Adrenal gland (tissue), 12 donors: ENCODE data around the gene MINDY2. TPM values are rescaled to one million over a fixed set of nuclear protein-coding genes. Genes with fewer than 3 reads are reported as not detected.

Experiments
- DNase-seq, 7 donors: peaks; one replicate each; pipeline ENCODE4 v3.0.0-alpha.2; 2019 to 2020
- H3K27ac ChIP-seq, 5 donors: fragments of 200-600 bp; sonication (generic) in 4 of 5; 1 replicate in 3 of 5; 2 replicates in 2 of 5; pipeline versions ENCODE4 v1.5.1 to v1.8.0; 2016 to 2020; ENCODE audit warnings: mild to moderate bottlenecking in 1 of 5
- H3K27me3 ChIP-seq: fragments of 200-600 bp; 2 replicates; pipeline ENCODE4 v1.8.0; 2021
- H3K36me3 ChIP-seq, 2 donors: fragments of 200-600 bp; replicated peaks in 1 of 2; 1 replicate in 1 of 2; 2 replicates in 1 of 2; pipeline versions ENCODE4 v1.5.1 to v1.8.0; 2018 to 2022
- H3K4me1 ChIP-seq, 2 donors: fragments of 200-600 bp; replicated peaks in 1 of 2; 1 replicate in 1 of 2; 2 replicates in 1 of 2; pipeline versions ENCODE4 v1.5.1 to v1.8.0; 2018 to 2021
- H3K4me3 ChIP-seq, 4 donors: fragments of 200-600 bp; sonication (generic) in 3 of 4; one replicate each; pipeline ENCODE4 v1.5.1; 2016 to 2018
- H3K9me3 ChIP-seq, 3 donors: fragments of 200-600 bp; sonication (generic) in 1 of 3; replicated peaks in 1 of 3; 1 replicate in 2 of 3; 2 replicates in 1 of 3; pipeline versions ENCODE4 v1.5.1 to v1.8.0; 2016 to 2021
- POLR2A ChIP-seq, 2 donors: fragments of 450-650 bp; IDR thresholded peaks; one replicate each; pipeline ENCODE4 v1.6.1; 2017; ENCODE audit warnings: antibody characterized with exemption in 2 of 2, mild to moderate bottlenecking in 2 of 2, moderate library complexity in 1 of 2
- WGBS, 4 donors: extraction: QIAGEN DNeasy Blood & Tissue Kit in 2 of 4; methylation state at CpG; one replicate each; pipeline versions ENCODE4 v1.1.5 to v1.1.7; 2013 to 2017; 5-methylcytosine and 5-hydroxymethylcytosine counted together
- intact Hi-C, 2 donors: fragments of 100-400 bp; cut with DNase I; formaldehyde crosslinking; loops; one replicate each; pipeline versions ENCODE4 v1.14.1 to v1.15.0; 2022 to 2023
- polyA plus RNA-seq, 3 donors: library from polyadenylated mRNA; stranded (reverse); fragments of 200-250 nt in 2 of 3; fragments of 350-450 nt in 1 of 3; fragmentation: Illumina TruSeq in 1 of 3; extraction: RNeasy Lipid Tissue Mini Kit (QIAGEN cat#74804) in 1 of 3; gene quantifications; one replicate each; pipeline ENCODE4 v1.2.3, GENCODE V29; 2013 to 2014
- total RNA-seq, 9 donors: library from RNA; depleted of rRNA in 4 of 9; stranded (reverse); fragments of >200 nt in 4 of 9; fragments of 120-200 nt in 1 of 9; fragmentation: NEBNext Ultra II Directional in 1 of 9; extraction: Animal tissue kit (Norgen Biotek cat#: 25700) in 1 of 9; gene quantifications; one replicate each; pipeline versions ENCODE4 v1.1.0 to v1.2.4, GENCODE V29; 2013 to 2023
- TF ChIP-seq, protein P1 (sequence below), 6 experiments: fragments of 450-650 bp in 4 of 6; fragments of 200-600 bp in 2 of 6; sonication (generic) in 1 of 6; IDR thresholded peaks; 1 replicate in 5 of 6; 2 replicates in 1 of 6; pipeline versions ENCODE4 v1.5.1 to v1.8.0; 2016 to 2021; ENCODE audit warnings: antibody characterized with exemption in 6 of 6, mild to moderate bottlenecking in 2 of 6, moderate library complexity in 1 of 6
- donor health status: healthy with polysubstance abuse.
- donor health status: Bipolar disorder and iron deficiency.
- donor health status: DM: yes; HTN: yes; CAD: no.
- donor health status: DM: no; HTN: no; CAD: no.
- donor health status: DM: no; HTN: no; CAD: no.
- donor health status: DM: yes; HTN: yes; CAD: no.

The MINDY2 gene
- total and polyA plus RNA-seq, 12 donors: 2.7 to 25.1 (median 12.2) TPM

DNA sequence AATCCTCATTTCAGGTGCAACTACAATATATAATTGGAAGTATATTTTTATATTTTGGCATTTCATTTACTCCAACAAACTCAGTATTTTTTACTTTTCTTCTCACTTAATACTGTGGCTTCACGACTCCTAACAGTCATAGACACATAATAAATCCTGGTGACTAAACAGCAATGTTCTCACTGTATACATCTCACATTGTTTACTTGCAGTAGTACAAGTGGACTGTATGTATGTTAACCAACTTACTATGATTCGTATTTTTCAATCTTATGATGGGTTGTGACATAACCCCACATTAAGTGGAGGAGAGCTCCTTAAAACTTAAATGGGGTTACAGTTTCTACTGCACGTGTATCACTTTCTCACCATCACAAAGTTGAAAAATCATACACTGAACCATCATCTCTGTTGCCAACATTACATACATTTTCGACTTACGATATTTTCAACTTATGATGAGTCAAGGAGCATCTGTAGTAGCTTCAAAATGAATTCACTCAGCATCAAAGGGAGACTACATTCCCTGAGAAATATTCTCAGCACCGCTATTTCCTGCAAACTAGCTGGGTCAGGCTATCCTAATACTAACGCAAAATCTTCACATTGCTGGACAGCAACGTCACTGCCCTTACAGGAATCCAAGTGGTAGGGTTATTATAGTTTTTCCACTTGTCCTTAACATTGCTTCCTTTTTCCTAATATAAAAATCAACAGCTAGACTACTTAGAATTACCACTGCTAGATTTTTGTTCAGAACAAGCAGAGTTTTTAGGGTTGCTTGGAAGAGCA lies 28.9 kb upstream of the MINDY2 start:
- H3K27ac ChIP-seq: peak overlapping the region in 1 of 5 donors; percentile 8
- peaks cover 0 to 1% (median 0%) of the 10 kb centered on the region in 3 donors for H3K9me3 ChIP-seq
- no peak for DNase-seq
- no peak for TF ChIP-seq POLR2A (IDR thresholded peaks at IDR 0.05)
- TF ChIP-seq, protein P1, sequence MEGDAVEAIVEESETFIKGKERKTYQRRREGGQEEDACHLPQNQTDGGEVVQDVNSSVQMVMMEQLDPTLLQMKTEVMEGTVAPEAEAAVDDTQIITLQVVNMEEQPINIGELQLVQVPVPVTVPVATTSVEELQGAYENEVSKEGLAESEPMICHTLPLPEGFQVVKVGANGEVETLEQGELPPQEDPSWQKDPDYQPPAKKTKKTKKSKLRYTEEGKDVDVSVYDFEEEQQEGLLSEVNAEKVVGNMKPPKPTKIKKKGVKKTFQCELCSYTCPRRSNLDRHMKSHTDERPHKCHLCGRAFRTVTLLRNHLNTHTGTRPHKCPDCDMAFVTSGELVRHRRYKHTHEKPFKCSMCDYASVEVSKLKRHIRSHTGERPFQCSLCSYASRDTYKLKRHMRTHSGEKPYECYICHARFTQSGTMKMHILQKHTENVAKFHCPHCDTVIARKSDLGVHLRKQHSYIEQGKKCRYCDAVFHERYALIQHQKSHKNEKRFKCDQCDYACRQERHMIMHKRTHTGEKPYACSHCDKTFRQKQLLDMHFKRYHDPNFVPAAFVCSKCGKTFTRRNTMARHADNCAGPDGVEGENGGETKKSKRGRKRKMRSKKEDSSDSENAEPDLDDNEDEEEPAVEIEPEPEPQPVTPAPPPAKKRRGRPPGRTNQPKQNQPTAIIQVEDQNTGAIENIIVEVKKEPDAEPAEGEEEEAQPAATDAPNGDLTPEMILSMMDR (IDR thresholded peaks at IDR 0.05): no peak
- H3K4me1 ChIP-seq: peaks cover 20 to 41% of the 10 kb centered on the region in 2 donors
- no peak overlapping the region for H3K4me3 ChIP-seq
- intact Hi-C loops: no loop called here
- H3K27me3 ChIP-seq: no peaks in the 10 kb centered on the region
- H3K36me3 ChIP-seq: no peaks in the 10 kb centered on the region
- 68 to 83% (median 79%) methylated on average over 8 of the region's 8 CpGs for WGBS, 4 donors

DNA sequence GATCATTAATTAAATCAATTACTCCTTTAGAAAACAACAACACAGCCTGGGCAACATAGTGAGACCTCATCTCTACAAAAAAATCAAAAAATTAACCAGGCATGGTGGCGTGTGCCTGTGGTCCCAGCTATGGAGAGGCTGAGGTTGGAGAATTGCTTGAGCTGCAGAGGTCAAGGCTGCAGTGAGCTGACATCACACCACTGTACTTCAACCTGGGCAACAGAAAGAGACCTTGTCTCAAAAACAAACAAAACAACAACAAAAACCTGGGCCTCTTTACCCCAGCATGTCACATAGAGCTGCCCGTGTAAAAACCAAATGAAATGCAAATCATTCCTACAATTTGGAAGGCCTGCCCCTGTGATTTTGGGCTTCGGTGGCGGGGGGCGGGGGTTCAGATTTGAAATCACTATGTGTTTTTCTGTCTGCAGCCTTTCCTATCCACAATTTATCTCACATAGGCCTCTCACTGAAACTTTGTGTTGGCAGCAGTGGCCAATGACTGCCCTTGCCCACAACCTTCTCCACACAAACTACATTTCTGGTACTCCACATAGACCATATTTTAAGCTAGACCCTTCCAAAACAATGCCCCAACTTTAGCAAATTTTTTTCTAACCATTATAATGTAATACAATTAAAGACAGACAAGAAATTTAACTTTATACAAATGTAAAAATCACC lies 28.1 kb upstream of the MINDY2 start:
- Histone ChIP-seq H3K27me3 (no peaks in the 10 kb centered on the region), H3K4me1 (peaks cover 18 to 43% of the 10 kb centered on the region in 2 donors), H3K4me3 (no peak overlapping the region), H3K9me3 (peaks cover 0 to 5% (median 0%) of the 10 kb centered on the region in 3 donors), H3K27ac (no peak overlapping the region), H3K36me3 (no peaks in the 10 kb centered on the region)
- DNase-seq: no peak
- TF ChIP-seq, protein P1 (IDR thresholded peaks at IDR 0.05): no peak
- TF ChIP-seq POLR2A (IDR thresholded peaks at IDR 0.05): no peak
- intact Hi-C loops: no loop called here
- WGBS, 4 donors: 70 to 80% (median 76%) methylated on average over 5 of the region's 5 CpGs

DNA sequence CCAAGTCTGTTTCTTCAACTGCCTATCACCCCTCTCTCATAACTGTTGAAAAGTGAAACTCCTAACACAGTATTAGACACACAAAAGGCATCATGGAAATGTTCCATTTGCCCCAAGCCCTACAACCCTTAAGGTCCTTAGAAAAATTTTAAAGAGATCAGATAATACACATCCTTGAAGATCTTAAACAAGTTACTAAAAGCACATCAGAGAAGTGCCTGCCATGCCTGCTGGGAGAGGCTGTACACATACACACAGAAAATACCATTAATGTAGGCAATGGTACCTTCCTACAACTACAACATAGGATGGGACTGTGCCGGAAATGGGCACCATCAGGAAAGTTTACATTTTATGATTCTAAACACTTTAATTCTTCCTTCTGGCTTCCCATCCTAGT lies 24.9 kb upstream of the MINDY2 start:
- no peak for DNase-seq
- Histone ChIP-seq H3K4me1 (peaks cover 9 to 39% of the 10 kb centered on the region in 2 donors), H3K27me3 (no peaks in the 10 kb centered on the region), H3K4me3 (no peak overlapping the region), H3K27ac (no peak overlapping the region), H3K9me3 (peaks cover 0 to 5% (median 0%) of the 10 kb centered on the region in 3 donors), H3K36me3 (no peaks in the 10 kb centered on the region)
- no peak for TF ChIP-seq POLR2A (IDR thresholded peaks at IDR 0.05)
- TF ChIP-seq, protein P1 (IDR thresholded peaks at IDR 0.05): no peak
- intact Hi-C loops: no loop called here
- 94 to 100% (median 100%) methylated on average over 1 of the region's 1 CpG for WGBS, 4 donors

DNA sequence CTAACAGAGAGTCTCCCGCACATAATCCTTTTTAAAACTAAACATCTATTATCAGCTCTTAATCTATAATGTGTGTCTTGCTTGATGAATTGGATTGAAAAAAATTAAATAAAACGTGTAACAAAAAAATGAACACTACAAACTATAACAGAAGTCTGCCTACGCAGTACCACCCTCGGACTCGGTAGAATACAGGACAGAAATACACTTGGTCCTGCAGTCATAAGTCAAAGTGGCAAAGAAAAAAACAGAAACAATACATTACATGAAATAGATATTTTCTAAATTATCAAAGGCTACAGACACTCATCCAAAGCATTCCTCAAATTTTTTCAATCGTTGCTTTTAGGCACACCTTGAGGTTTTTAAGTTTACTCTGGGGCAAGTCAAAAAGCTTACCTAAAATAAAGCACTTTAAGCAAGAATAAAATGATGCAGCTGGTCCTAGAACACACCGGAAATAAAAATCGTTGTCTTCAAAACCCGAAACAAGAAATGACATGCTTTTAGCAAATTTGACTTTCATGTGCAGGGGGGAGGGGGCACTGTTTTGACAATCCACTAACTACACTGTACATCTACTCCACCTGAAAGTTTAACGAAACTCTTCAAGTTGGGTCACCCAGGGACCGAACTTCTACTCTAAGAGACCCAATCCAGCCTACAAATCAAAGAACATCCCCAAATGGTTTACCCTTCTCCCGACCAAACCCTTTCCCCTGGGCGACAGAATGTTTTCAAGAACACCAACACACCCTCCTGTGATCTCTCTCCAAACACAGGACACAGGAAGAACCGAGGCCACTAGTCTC lies 22.9 kb upstream of the MINDY2 start:
- H3K9me3 ChIP-seq: peaks cover 0 to 5% (median 0%) of the 10 kb centered on the region in 3 donors
- no peak for DNase-seq
- peak overlapping the region; percentile 46 to 97 (median 80) for H3K4me3 ChIP-seq
- WGBS, 4 donors: 2 to 4% (median 2%) methylated on average over 13 to 14 of the region's 14 CpGs
- peak overlapping the region; percentile 87 to 97 (median 95) for H3K27ac ChIP-seq
- TF ChIP-seq, protein P1 (IDR thresholded peaks at IDR 0.05): no peak
- TF ChIP-seq POLR2A (IDR thresholded peaks at IDR 0.05): no peak
- no peaks in the 10 kb centered on the region for H3K36me3 ChIP-seq
- H3K4me1 ChIP-seq: peaks cover 0 to 25% of the 10 kb centered on the region in 2 donors
- H3K27me3 ChIP-seq: no peaks in the 10 kb centered on the region
- intact Hi-C loops: no loop called here
